ENCODE data around the gene PNPLA2. TPM values are rescaled to one million over a fixed set of nuclear protein-coding genes. Genes with fewer than 3 reads are reported as not detected.

The PNPLA2 gene
- polyA plus RNA-seq, 3 donors = 26.8 to 321 (median 35.0) TPM

DNA sequence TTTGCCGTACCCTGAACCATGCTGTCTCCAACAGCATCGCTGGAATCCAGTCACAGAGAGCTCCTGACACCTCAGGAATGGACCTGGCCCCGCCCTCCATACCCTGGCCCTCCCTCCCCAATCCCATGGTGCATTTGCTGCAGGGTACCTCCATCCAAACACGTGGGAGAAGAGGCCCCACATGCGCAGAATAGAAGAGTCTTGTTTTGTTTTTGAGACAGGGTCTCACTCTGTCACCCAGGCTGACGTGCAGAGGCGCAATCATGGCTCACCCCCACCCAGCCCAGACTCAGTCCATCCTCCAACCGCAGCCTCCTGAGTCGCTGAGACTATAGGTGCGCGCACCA, 2.3 kb upstream of the PNPLA2 start:
- WGBS (ENCODE audit: insufficient coverage) = 86% methylated on average over 2 of the region's 11 CpGs
- Mint-ChIP-seq H3K36me3 (peaks cover 20 to 30% of the 10 kb centered on the region in 2 donors), H3K4me3 (no peak overlapping the region), H3K4me1 (peaks cover 18% of the 10 kb centered on the region), H3K27me3 (ENCODE audit: low read depth in 3 of 3) (peaks cover 0 to 10% (median 2%) of the 10 kb centered on the region in 3 donors), H3K27ac (peak overlapping the region in 1 of 7 donors; percentile 3), H3K9me3 (no peaks in the 10 kb centered on the region)
- peaks cover 20 to 30% of the 10 kb centered on the region in 2 donors for H3K4me1 ChIP-seq (ENCODE audit: control insufficient read depth in 1 of 2, insufficient read depth in 2 of 2, low read length in 2 of 2)
- H3K4me3 ChIP-seq (replicated peaks in 1 of 3; ENCODE audit: low read depth in 2 of 3, low read length in 3 of 3) = no peak overlapping the region
- H3K27me3 ChIP-seq (ENCODE audit: control insufficient read depth in 2 of 2, insufficient read depth in 2 of 2, low read length in 2 of 2) = no peaks in the 10 kb centered on the region
- H3K79me2 ChIP-seq (ENCODE audit: insufficient read depth, low read length) = peaks cover 31% of the 10 kb centered on the region
- H2AFZ ChIP-seq (ENCODE audit: insufficient read depth, low read depth, low read length, poor library complexity, severe bottlenecking) = no peak overlapping the region
- intact Hi-C loops (cut with micrococcal nuclease) = no loop called here
- peaks cover 23 to 26% of the 10 kb centered on the region in 2 donors for H3K36me3 ChIP-seq (replicated peaks in 1 of 2; ENCODE audit: control insufficient read depth in 1 of 2, insufficient read depth in 2 of 2, low read length in 2 of 2)
- peaks cover 38% of the 10 kb centered on the region for H4K20me1 ChIP-seq (ENCODE audit: insufficient read depth, low read length)
- H3K9ac ChIP-seq (ENCODE audit: insufficient read depth, low read length, poor library complexity, severe bottlenecking) = no peak overlapping the region
- H3K4me2 ChIP-seq (replicated peaks; ENCODE audit: extremely low read depth, low read length, poor library complexity, severe bottlenecking) = no peak overlapping the region
- H3K27ac ChIP-seq (ENCODE audit: low read depth in 1 of 2, low read length in 2 of 2) = no peak overlapping the region
- DNase-seq = no peak
- TF ChIP-seq CTCF (IDR thresholded peaks at IDR 0.05) = no peak
- no peaks in the 10 kb centered on the region for H3K9me3 ChIP-seq (replicated peaks in 1 of 2; ENCODE audit: control insufficient read depth in 1 of 2, insufficient read depth in 1 of 2, low read length in 2 of 2)

GRCh38 chr11:819129-819931, 616 bp downstream of the PNPLA2 start:
- Mint-ChIP-seq H3K27ac (peak overlapping the region; percentile 91 to 98 (median 97)), H3K27me3 (ENCODE audit: low read depth in 3 of 3) (peaks cover 0 to 10% (median 2%) of the 10 kb centered on the region in 3 donors), H3K4me1 (peaks cover 30% of the 10 kb centered on the region), H3K9me3 (no peaks in the 10 kb centered on the region), H3K4me3 (peak overlapping the region; percentile 88 to 90), H3K36me3 (peaks cover 15 to 27% of the 10 kb centered on the region in 2 donors)
- peak; percentile 34 for TF ChIP-seq CTCF (IDR thresholded peaks at IDR 0.05)
- Histone ChIP-seq H3K36me3 (replicated peaks in 1 of 2; ENCODE audit: control insufficient read depth in 1 of 2, insufficient read depth in 2 of 2, low read length in 2 of 2) (peaks cover 12 to 17% of the 10 kb centered on the region in 2 donors), H4K20me1 (ENCODE audit: insufficient read depth, low read length) (peaks cover 44% of the 10 kb centered on the region), H3K9me3 (replicated peaks in 1 of 2; ENCODE audit: control insufficient read depth in 1 of 2, insufficient read depth in 1 of 2, low read length in 2 of 2) (no peaks in the 10 kb centered on the region), H3K4me1 (ENCODE audit: control insufficient read depth in 1 of 2, insufficient read depth in 2 of 2, low read length in 2 of 2) (peaks cover 40 to 45% of the 10 kb centered on the region in 2 donors), H2AFZ (ENCODE audit: insufficient read depth, low read depth, low read length, poor library complexity, severe bottlenecking) (peak overlapping the region; percentile 93), H3K4me2 (replicated peaks; ENCODE audit: extremely low read depth, low read length, poor library complexity, severe bottlenecking) (peak overlapping the region; percentile 100), H3K27me3 (ENCODE audit: control insufficient read depth in 2 of 2, insufficient read depth in 2 of 2, low read length in 2 of 2) (no peaks in the 10 kb centered on the region), H3K4me3 (replicated peaks in 1 of 3; ENCODE audit: low read depth in 2 of 3, low read length in 3 of 3) (peak overlapping the region; percentile 71 to 97 (median 87)), H3K27ac (ENCODE audit: low read depth in 1 of 2, low read length in 2 of 2) (peak overlapping the region; percentile 85 to 91), H3K79me2 (ENCODE audit: insufficient read depth, low read length) (peaks cover 52% of the 10 kb centered on the region), H3K9ac (ENCODE audit: insufficient read depth, low read length, poor library complexity, severe bottlenecking) (peak overlapping the region; percentile 86)
- intact Hi-C loops (cut with micrococcal nuclease) = loop anchor here in 1 of 2 donors (1.0 kb wide), 1 partner anchor 10 kb away; the partner anchor contains the start of gene RPLP2
- WGBS (ENCODE audit: insufficient coverage) = under 1% methylated on average over 91 of the region's 96 CpGs
- peak; percentile 86 to 88 (median 87) for DNase-seq
